ENCODE results near the gene CYP19A1. TPM values are rescaled to one million over a fixed set of nuclear protein-coding genes. Genes with fewer than 3 reads are reported as not detected.

CYP19A1 gene
- total and polyA plus RNA-seq, 3 donors from 2014 or later, result 2.8 to 29.0 (median 3.3) TPM

DNA sequence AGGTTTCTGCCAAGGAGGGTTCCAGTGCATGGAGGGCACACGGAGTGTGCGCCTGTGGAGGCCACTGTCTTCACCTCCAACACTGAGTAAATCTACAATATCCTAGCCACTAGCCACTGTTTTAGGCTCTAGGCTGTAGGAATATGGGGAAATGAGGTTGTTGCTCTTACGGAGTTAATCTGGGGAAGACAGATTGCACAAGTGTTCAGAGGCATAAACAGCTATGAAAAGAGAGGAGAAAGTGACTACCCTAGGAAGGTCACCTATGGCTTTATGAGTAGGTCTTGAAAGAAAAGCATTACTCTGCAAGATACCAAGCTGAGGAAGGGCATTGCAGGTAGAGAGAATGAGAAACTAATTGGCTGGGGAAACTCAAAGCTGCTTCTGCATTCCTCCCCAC lies 85.7 kb downstream of the CYP19A1 start:
- Histone ChIP-seq H3K27me3 (no peaks in the 10 kb centered on the region), H3K4me3 (no peak overlapping the region), H3K36me3 (ENCODE audit: low read depth, missing control alignments) (no peaks in the 10 kb centered on the region), H3K27ac (no peak overlapping the region), H3K9me3 (no peaks in the 10 kb centered on the region), H3K4me1 (no peaks in the 10 kb centered on the region)
- no peak for TF ChIP-seq POLR2A (IDR thresholded peaks at IDR 0.05)
- TF ChIP-seq, protein P1, sequence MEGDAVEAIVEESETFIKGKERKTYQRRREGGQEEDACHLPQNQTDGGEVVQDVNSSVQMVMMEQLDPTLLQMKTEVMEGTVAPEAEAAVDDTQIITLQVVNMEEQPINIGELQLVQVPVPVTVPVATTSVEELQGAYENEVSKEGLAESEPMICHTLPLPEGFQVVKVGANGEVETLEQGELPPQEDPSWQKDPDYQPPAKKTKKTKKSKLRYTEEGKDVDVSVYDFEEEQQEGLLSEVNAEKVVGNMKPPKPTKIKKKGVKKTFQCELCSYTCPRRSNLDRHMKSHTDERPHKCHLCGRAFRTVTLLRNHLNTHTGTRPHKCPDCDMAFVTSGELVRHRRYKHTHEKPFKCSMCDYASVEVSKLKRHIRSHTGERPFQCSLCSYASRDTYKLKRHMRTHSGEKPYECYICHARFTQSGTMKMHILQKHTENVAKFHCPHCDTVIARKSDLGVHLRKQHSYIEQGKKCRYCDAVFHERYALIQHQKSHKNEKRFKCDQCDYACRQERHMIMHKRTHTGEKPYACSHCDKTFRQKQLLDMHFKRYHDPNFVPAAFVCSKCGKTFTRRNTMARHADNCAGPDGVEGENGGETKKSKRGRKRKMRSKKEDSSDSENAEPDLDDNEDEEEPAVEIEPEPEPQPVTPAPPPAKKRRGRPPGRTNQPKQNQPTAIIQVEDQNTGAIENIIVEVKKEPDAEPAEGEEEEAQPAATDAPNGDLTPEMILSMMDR (IDR thresholded peaks at IDR 0.05), result no peak
- no peak for DNase-seq
- intact Hi-C loops (cut with DNase I; ENCODE audit: low total_unique reads), result no loop called here
- 94 to 95% methylated on average over 3 of the region's 3 CpGs for WGBS, 2 donors

DNA sequence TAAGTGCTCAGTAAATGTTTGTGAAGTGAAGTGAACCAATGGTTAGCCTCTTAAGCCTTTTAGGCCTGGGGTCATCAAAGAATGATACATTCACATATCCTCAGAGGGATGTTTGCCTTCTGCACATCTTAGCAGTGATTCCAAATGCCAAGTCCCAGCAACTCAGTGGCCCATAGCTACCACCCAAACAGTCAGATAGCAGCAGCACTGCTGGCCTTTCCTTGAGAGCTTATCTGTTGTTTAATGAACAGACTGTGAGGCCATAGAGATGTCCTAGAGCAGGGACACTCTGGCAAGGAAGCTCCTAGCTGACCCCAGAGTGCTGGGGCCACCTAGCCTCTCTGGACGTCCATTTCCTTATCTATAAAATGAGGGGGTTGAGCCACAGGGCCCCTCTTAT lies 86.8 kb downstream of the CYP19A1 start:
- H3K9me3 ChIP-seq, result no peaks in the 10 kb centered on the region
- H3K27ac ChIP-seq, result no peak overlapping the region
- 43 to 63% methylated on average over 1 of the region's 1 CpG for WGBS, 2 donors
- H3K36me3 ChIP-seq (ENCODE audit: low read depth, missing control alignments), result no peaks in the 10 kb centered on the region
- no peaks in the 10 kb centered on the region for H3K27me3 ChIP-seq
- intact Hi-C loops (cut with DNase I; ENCODE audit: low total_unique reads), result no loop called here
- H3K4me1 ChIP-seq, result no peaks in the 10 kb centered on the region
- no peak overlapping the region for H3K4me3 ChIP-seq
- DNase-seq, result no peak
- TF ChIP-seq, protein P1 (IDR thresholded peaks at IDR 0.05), result no peak
- no peak for TF ChIP-seq POLR2A (IDR thresholded peaks at IDR 0.05)

DNA sequence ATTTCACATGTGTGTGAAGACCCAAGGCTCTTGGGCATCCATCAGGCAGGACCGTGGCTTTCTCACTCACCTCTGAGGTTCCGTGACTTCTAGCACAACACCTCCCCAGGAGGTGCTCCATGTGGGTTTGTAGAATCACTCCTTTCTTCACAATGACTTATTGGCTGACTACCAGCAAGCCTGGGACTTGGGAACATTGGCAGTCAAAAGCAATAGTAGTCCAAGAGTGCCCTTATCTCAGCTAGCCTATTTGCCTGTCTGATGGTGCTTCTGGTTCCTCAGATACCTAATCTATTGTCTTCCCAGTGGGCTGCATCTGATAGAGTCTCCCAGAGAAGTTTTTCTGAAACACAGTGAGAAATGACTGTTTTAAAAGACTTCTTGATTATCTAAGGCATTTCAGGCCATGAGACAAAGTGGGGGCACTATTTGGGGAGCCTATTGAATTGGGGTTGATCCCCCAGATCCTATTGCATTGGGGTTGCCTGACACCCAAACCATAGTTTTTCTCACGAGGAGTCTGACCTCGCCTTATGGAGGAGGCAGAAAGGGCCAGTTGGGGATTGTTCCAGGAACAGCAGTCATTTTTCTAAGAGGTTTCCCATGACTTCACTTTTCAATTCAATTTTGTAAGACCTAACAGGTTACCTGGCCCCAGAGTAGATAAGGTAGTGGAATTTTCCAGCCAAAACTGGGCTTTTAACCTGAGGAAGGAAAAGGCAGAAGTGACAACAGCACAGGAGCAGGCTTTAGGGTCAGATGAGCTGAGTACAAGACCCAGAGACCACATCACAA lies 88.0 kb downstream of the CYP19A1 start:
- WGBS, 2 donors, result 88 to 95% methylated on average over 4 of the region's 4 CpGs
- DNase-seq, result no peak
- no peak overlapping the region for H3K4me3 ChIP-seq
- no peaks in the 10 kb centered on the region for H3K4me1 ChIP-seq
- no peaks in the 10 kb centered on the region for H3K36me3 ChIP-seq (ENCODE audit: low read depth, missing control alignments)
- H3K9me3 ChIP-seq, result no peaks in the 10 kb centered on the region
- TF ChIP-seq, protein P1 (IDR thresholded peaks at IDR 0.05), result no peak
- no peak for TF ChIP-seq POLR2A (IDR thresholded peaks at IDR 0.05)
- H3K27me3 ChIP-seq, result no peaks in the 10 kb centered on the region
- H3K27ac ChIP-seq, result no peak overlapping the region
- intact Hi-C loops (cut with DNase I; ENCODE audit: low total_unique reads), result no loop called here

DNA sequence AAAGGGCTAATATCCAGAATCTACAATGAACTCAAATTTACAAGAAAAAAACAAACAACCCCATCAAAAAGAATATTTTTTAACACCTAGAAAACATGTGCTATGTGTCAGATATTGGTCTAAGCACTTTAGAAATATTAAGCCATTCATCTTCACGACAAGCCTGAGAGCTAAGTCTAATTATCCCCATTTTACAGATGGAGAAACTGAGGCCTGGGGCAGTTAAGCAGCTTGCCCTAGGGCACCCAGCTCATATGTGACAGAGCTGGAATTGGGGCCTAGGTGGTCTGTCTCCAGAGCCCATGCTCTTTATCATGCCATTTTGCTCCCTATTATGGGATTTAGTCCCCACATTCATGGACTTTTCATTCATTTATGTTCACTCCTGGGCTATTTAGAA lies 92.8 kb downstream of the CYP19A1 start:
- 92 to 100% methylated on average over 1 of the region's 1 CpG for WGBS, 2 donors
- H3K36me3 ChIP-seq (ENCODE audit: low read depth, missing control alignments), result no peaks in the 10 kb centered on the region

More for the DNA sequence above, 92.8 kb downstream of the CYP19A1 start:
- Histone ChIP-seq H3K9me3 (no peaks in the 10 kb centered on the region), H3K27ac (no peak overlapping the region), H3K4me3 (no peak overlapping the region), H3K27me3 (no peaks in the 10 kb centered on the region), H3K4me1 (no peaks in the 10 kb centered on the region)
- no peak for DNase-seq
- TF ChIP-seq POLR2A (IDR thresholded peaks at IDR 0.05), result no peak
- TF ChIP-seq, protein P1 (IDR thresholded peaks at IDR 0.05), result no peak
- intact Hi-C loops (cut with DNase I; ENCODE audit: low total_unique reads), result no loop called here
